ENCODE data around the gene HSPA5.

GRCh38 chr9:125238127-125238914 lies 2.8 kb downstream of the HSPA5 start:
- TF ChIP-seq CTCF (IDR thresholded peaks at IDR 0.05) (no peak), POLR2A (IDR thresholded peaks at IDR 0.05) (no peak)
